SJSA1 (cell line): ENCODE data around the gene LAMC1. TPM values are rescaled to one million over a fixed set of nuclear protein-coding genes. Genes with fewer than 3 reads are reported as not detected.
A peak's percentile ranks its signal among the peaks of the same experiment; 100 is the strongest.
"Not testable (repeated sequence)": the region's sequence is repeated elsewhere in the genome, so short reads cannot be mapped to it uniquely, and the experiment has no call there.

Experiments
- DNase-seq, 2 experiments: peaks; one replicate each; pipeline ENCODE4 v3.0.0-alpha.2; 2015 to 2020; ENCODE audit warnings: low spot score in 2 of 2, low read depth in 1 of 2
- H3K27ac ChIP-seq: fragments of 250-450 bp; sonication (Bioruptor Pico); 2 replicates; pipeline ENCODE4 v1.5.1; 2020; ENCODE audit warnings: mild to moderate bottlenecking, moderate library complexity
- H3K27me3 ChIP-seq: fragments of 250-450 bp; sonication (Bioruptor Pico); replicated peaks from 2 replicates; pipeline ENCODE4 v1.5.1; 2020; ENCODE audit warnings: mild to moderate bottlenecking, moderate library complexity
- H3K36me3 ChIP-seq: fragments of 250-450 bp; sonication (Bioruptor Pico); 2 replicates; pipeline ENCODE4 v1.5.1; 2020; ENCODE audit warnings: mild to moderate bottlenecking
- H3K4me1 ChIP-seq: fragments of 250-450 bp; sonication (Bioruptor Pico); replicated peaks from 2 replicates; pipeline ENCODE4 v1.6.1; 2021; ENCODE audit warnings: mild to moderate bottlenecking
- H3K4me3 ChIP-seq: fragments of 250-450 bp; sonication (Bioruptor Pico); 2 replicates; pipeline ENCODE4 v1.5.1; 2020; ENCODE audit warnings: mild to moderate bottlenecking
- H3K9me3 ChIP-seq: fragments of 250-450 bp; sonication (Bioruptor Pico); replicated peaks from 2 replicates; pipeline ENCODE4 v1.5.1; 2020; ENCODE audit warnings: mild to moderate bottlenecking
- total RNA-seq: library from RNA; depleted of rRNA; stranded (reverse); fragments of >200 nt; shearing (Covaris generic); gene quantifications from 2 replicates; pipeline ENCODE4 v1.2.3, GENCODE V29; 2014

LAMC1 gene
- total RNA-seq, 1 experiment from 2014 or later, result 220 TPM

DNA sequence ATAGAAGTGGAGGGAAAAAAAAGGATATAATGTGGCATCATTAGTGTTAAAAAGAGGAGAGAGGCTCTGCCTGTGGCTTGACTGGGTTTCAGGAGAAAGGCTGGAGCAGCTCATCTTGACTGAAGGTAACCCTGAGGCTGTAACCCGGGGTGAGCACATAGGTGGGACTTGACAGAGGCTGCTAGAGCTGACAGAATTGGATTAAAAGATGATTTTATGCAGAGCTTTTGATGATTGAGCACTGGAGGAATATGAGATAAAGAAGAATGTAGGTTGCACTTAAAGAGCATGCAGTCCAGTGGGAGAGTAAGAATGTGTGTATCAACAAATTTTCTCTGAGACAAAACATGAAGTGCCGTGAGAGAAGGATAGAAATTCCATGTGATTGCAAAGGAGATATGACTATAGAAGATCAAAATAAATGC is 17.3 kb downstream of the LAMC1 start:
- H3K27ac ChIP-seq, result peak overlapping the region; percentile 88
- peaks cover 9% of the 10 kb centered on the region; the same call in 1 of the 2 replicates for H3K36me3 ChIP-seq
- H3K4me1 ChIP-seq, result peaks cover 78% of the 10 kb centered on the region
- peak in 1 of 2 experiments; percentile 65 for DNase-seq
- no peaks in the 10 kb centered on the region for H3K27me3 ChIP-seq
- H3K4me3 ChIP-seq, result no peak overlapping the region
- no peaks in the 10 kb centered on the region for H3K9me3 ChIP-seq

- peak in 1 of 2 experiments; percentile 15 for DNase-seq
- Histone ChIP-seq H3K9me3 (no peaks in the 10 kb centered on the region), H3K27me3 (no peaks in the 10 kb centered on the region), H3K36me3 (no peaks in the 10 kb centered on the region), H3K4me3 (no peak overlapping the region), H3K4me1 (peaks cover 72% of the 10 kb centered on the region), H3K27ac (peak overlapping the region; percentile 90)
Measured at GRCh38 chr1:183043254-183043653, 20.0 kb downstream of the LAMC1 start.

- DNase-seq, result peak; percentile 59 to 93
- H3K9me3 ChIP-seq, result no peaks in the 10 kb centered on the region
- H3K4me3 ChIP-seq, result no peak overlapping the region
- peak overlapping the region; percentile 90 for H3K27ac ChIP-seq
- no peaks in the 10 kb centered on the region for H3K36me3 ChIP-seq
- H3K27me3 ChIP-seq, result no peaks in the 10 kb centered on the region
- peaks cover 63% of the 10 kb centered on the region for H3K4me1 ChIP-seq
Measured at GRCh38 chr1:183043872-183044854, 20.9 kb downstream of the LAMC1 start.

DNA sequence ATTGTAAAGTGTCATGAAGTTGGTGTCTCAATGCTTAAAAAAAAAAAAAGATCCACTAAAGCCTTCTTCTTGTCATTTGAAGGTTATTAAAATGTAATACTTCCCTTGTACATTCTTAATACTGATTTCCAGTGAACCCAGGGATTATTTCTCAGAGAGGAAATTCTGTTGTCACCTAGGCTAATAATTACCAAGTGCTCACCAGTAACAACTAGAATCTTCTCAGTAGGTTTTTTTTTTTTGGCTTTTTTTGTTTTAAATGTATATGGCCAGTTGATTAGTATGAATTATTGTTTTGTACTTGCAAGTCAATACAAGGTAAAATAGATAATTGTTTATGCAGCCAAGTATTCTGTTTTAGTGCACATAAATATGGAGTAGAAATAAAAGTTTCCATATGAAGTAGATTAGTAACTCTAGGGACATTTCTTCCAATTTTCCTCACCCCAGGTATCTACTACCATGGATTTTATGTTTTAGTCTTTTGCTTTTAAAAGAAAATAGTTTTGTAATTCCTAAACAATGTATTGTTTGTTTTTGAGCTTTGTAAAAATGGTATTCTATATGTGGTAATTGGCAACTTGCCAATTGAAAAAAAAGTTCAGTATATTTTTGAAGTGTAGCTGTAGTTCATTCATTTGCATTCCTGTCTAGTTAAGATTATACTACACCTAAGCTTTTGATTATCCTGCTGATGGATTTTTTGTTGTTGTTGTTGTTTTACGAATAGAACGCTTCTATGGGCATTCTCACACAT is 21.9 kb downstream of the LAMC1 start:
- peak overlapping the region; percentile 90 for H3K27ac ChIP-seq
- H3K4me1 ChIP-seq, result peaks cover 54% of the 10 kb centered on the region
- H3K27me3 ChIP-seq, result no peaks in the 10 kb centered on the region
- H3K36me3 ChIP-seq, result no peaks in the 10 kb centered on the region
- H3K9me3 ChIP-seq, result no peaks in the 10 kb centered on the region
- peak in 1 of 2 experiments; percentile 31 for DNase-seq
- H3K4me3 ChIP-seq, result no peak overlapping the region

DNA sequence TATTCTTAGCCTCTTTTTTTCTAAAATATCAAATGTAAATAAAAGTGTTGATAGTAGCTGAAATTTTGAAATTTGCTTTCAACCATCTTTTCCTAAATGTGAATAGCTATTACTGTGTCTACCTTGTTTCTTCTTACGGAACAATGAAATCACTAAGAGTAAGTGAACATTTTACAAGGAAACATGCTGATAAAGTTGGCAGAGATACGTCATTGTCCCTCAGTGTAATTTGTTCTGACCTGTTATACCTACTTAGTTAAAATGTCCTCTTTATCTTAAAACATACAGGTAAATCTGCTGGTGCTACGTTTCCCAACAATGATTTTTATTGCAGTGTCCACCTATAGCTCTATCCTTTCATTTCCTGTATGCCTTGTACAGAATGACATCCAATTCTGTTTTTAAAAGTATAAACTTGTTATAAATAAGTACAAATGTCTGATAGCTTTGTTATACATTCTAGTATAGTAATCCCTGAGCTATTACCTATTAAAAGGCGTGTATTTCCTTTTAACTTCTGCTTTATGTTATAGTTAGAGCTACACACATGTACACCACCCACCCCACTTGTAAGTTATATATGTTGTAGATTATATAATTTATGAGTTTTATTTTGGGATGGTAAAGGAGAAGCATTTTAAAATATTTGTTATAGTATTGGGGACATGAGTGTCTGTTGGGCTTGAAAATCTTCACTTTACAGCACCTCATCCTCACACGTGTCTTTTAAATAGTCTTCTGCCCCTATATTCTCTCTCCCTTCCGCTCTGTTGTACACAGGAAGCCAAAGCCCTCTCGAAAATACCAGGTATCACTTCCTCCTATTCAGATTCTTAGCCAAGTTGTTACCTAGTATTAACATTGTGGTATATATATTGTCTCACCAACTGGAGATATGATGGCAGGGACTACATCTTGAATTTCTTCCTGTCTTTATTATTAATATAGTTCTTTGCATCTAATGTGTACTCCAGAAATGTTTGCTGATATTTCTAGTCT is 25.2 kb downstream of the LAMC1 start:
- no peaks in the 10 kb centered on the region for H3K27me3 ChIP-seq
- H3K27ac ChIP-seq, result no peak overlapping the region

DNA sequence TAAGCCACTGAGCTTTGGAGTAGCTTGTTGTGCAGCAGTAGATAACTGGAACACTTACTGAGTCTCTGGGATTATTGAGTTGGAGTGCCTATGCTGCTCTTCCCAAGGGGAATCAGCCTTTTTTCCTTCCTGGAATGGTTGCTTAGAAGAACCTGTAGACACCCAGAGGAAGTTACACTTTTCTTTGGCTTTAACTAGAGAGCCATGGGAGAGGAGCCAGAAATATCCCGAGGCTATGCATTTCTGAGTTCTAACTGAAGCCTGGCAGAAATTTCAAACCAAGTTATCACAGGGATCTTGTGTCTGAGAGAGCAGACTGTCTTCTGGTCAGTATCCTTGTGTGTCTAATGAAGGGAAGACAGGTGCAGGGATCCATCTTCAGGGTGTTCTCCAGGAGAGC is 28.3 kb downstream of the LAMC1 start:
- H3K4me3 ChIP-seq, result no peak overlapping the region
- no peaks in the 10 kb centered on the region for H3K27me3 ChIP-seq
- no peak overlapping the region for H3K27ac ChIP-seq
- no peaks in the 10 kb centered on the region for H3K4me1 ChIP-seq
- no peak for DNase-seq
- peaks cover 5% of the 10 kb centered on the region for H3K36me3 ChIP-seq
- H3K9me3 ChIP-seq, result no peaks in the 10 kb centered on the region

More for the DNA sequence above, 25.2 kb downstream of the LAMC1 start:
- no peak for DNase-seq
- Histone ChIP-seq H3K36me3 (peaks cover 5% of the 10 kb centered on the region), H3K4me1 (peaks cover 20% of the 10 kb centered on the region), H3K4me3 (no peak overlapping the region), H3K9me3 (no peaks in the 10 kb centered on the region)

DNA sequence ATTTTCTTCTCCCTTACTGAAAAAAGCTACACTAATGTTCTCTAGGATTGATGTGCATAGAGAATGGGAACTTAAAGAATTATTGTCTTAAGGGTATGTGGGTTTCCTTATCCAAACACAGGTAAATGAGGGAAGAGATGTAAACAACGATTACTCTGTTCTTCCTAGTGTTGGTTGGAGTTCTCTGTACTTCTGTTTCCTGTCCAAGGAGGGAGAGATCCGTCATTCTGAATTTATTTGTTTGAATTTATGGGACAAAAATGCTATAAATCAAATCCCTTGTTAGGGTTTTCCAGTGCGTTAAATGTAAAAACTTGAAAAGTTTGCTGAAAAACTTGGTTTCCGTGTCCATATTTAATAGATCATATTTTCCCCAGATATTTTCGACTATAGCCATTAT is 29.6 kb downstream of the LAMC1 start:
- Histone ChIP-seq H3K4me1 (no peaks in the 10 kb centered on the region; the same call in none of the 2 replicates), H3K4me3 (no peak overlapping the region), H3K27me3 (no peaks in the 10 kb centered on the region), H3K36me3 (peaks cover 5% of the 10 kb centered on the region), H3K9me3 (no peaks in the 10 kb centered on the region), H3K27ac (no peak overlapping the region)
- no peak for DNase-seq

DNA sequence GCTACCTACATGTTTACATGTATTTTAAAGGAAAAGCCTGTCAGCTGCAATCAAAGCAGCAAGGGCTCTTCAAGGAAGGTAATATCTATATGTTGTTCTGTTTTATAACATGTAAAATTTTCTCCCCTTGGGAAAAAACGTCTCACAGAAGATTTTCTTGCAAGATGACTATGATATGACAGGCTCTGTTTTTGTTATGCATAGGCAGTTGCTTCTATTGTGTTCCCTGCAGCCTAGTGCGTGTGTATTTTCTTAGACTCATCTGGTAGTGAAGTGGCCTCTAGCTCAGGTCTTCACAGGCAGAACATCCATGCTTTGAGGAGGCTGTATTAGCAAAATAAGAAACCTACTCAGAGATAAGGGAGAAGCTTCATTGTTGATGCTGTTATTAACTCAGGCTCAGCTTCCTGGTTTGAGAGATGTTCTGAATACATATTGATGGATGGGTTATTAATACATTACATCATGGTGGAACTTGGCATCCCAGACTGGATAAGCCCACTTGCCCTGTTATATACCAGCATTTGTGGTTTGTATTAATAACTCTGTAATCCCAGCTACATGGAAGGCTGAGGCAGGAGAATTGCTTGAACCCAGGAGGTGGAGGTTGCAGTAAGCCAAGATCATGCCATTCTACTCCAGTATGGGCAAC is 35.8 kb downstream of the LAMC1 start:
- Histone ChIP-seq H3K9me3 (no peaks in the 10 kb centered on the region), H3K27ac (peak overlapping the region; percentile 84), H3K4me3 (no peak overlapping the region), H3K36me3 (no peaks in the 10 kb centered on the region), H3K27me3 (no peaks in the 10 kb centered on the region), H3K4me1 (peaks cover 45% of the 10 kb centered on the region)
- DNase-seq, result peak in 1 of 2 experiments; percentile 62

DNA sequence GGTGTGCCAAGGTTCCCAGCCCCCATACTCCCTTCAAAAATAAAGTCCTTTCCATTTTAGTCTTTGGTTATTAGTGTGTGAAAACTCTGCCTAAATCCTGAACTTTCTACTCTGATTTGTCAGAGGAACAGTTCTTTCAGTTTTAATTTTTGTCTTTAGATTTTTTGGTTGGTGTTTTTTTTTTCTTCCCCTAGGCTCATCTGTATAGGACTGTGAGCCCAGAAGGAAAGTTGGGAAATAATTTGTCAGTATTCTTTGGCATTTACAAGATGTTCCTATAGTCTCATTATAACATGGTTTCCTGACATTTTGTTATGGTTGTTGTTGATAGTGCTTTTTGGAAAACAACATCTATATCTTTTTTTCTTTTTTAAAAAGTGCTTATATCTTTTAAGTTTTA is 38.0 kb downstream of the LAMC1 start:
- Histone ChIP-seq H3K4me1 (peaks cover 45% of the 10 kb centered on the region), H3K36me3 (no peaks in the 10 kb centered on the region), H3K4me3 (no peak overlapping the region), H3K27ac (peak overlapping the region; percentile 84), H3K9me3 (no peaks in the 10 kb centered on the region), H3K27me3 (no peaks in the 10 kb centered on the region)
- DNase-seq, result no peak

DNA sequence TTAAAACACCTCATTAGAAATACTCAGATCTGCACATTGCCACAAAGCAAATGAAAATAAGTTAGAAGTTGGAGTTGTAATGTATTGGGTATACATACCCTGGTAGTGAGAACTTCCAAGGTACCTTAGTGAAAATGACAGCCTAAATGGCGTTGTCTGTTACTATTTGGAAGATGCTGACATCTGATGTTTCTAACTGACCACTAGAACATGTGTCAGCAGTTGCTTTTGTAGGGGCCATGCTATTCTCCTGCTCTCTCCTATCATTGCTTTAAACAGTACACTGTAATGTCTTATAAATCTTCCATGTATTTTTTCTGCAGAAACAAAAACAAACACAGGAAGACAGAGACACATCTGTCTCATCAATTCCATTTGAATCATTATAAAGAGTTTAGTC is 40.1 kb downstream of the LAMC1 start:
- no peak overlapping the region; the same call in 1 of the 2 replicates for H3K27ac ChIP-seq
- no peak overlapping the region for H3K4me3 ChIP-seq
- H3K4me1 ChIP-seq, result peaks cover 40% of the 10 kb centered on the region
- no peaks in the 10 kb centered on the region for H3K36me3 ChIP-seq
- no peak for DNase-seq
- H3K27me3 ChIP-seq, result no peaks in the 10 kb centered on the region
- no peaks in the 10 kb centered on the region for H3K9me3 ChIP-seq

GRCh38 chr1:183065168-183065706 is 42.0 kb downstream of the LAMC1 start:
- DNase-seq, result no peak

GRCh38 chr1:183066432-183066831 is 43.2 kb downstream of the LAMC1 start:
- not testable (repeated sequence) for H3K4me3 ChIP-seq, H3K27ac ChIP-seq
- peaks cover 31% of the 10 kb centered on the region for H3K4me1 ChIP-seq

More at GRCh38 chr1:183065168-183065706, 42.0 kb downstream of the LAMC1 start:
- peaks cover 27% of the 10 kb centered on the region for H3K4me1 ChIP-seq
- H3K36me3 ChIP-seq, result no peaks in the 10 kb centered on the region
- no peaks in the 10 kb centered on the region for H3K27me3 ChIP-seq
- H3K4me3 ChIP-seq, result no peak overlapping the region
- H3K9me3 ChIP-seq, result no peaks in the 10 kb centered on the region
- no peak overlapping the region for H3K27ac ChIP-seq

More at GRCh38 chr1:183066432-183066831, 43.2 kb downstream of the LAMC1 start:
- not testable (repeated sequence) for H3K36me3 ChIP-seq, H3K27me3 ChIP-seq, DNase-seq, H3K9me3 ChIP-seq
